HG02981 (cell line): ENCODE measurements around the gene MXD1.

Experiments
- ATAC-seq: cut with Tn5 transposase; IDR thresholded peaks from one replicate; pipeline ENCODE4 v1.9.1; 2021; ENCODE audit warnings: mild to moderate bottlenecking, moderate library complexity; ENCODE audit not compliant: unreplicated experiment

Gene MXD1

GRCh38 chr2:69975853-69976462 is 61.0 kb downstream of the MXD1 start:
- ATAC-seq: no peak

- ATAC-seq: no peak
Observed at GRCh38 chr2:69977186-69977585, 62.3 kb downstream of the MXD1 start.

GRCh38 chr2:69977906-69978482 is 63.1 kb downstream of the MXD1 start:
- no peak for ATAC-seq

- ATAC-seq: no peak
Observed at GRCh38 chr2:69979902-69980807, 65.2 kb downstream of the MXD1 start.

- no peak for ATAC-seq
Observed at GRCh38 chr2:69983392-69983966, 68.6 kb downstream of the MXD1 start.

- no peak for ATAC-seq
Observed at GRCh38 chr2:69985216-69985615, 70.3 kb downstream of the MXD1 start.

GRCh38 chr2:69985688-69986087 is 70.8 kb downstream of the MXD1 start:
- no peak for ATAC-seq

- no peak for ATAC-seq
Observed at GRCh38 chr2:69986691-69987090, 71.8 kb downstream of the MXD1 start.

GRCh38 chr2:69988086-69988635 is 73.3 kb downstream of the MXD1 start:
- no peak for ATAC-seq

- no peak for ATAC-seq
Observed at GRCh38 chr2:69989009-69989408, 74.1 kb downstream of the MXD1 start.

GRCh38 chr2:69989441-69990105 is 74.7 kb downstream of the MXD1 start:
- ATAC-seq: no peak
